B cell (primary cell): ENCODE measurements around the gene CCDC160.

Experiments
- CTCF ChIP-seq: fragments of 200-600 bp; IDR thresholded peaks from one replicate; pipeline ENCODE4 v1.8.0; 2022; ENCODE audit warnings: antibody characterized with exemption, mild to moderate bottlenecking
- EZH2 ChIP-seq: IDR thresholded peaks from 2 replicates; pipeline ENCODE4 v1.6.1; 2012; ENCODE audit warnings: borderline replicate concordance, low read depth, mild to moderate bottlenecking, moderate library complexity, low read length; ENCODE audit not compliant: insufficient read depth, poor library complexity, severe bottlenecking

DNA sequence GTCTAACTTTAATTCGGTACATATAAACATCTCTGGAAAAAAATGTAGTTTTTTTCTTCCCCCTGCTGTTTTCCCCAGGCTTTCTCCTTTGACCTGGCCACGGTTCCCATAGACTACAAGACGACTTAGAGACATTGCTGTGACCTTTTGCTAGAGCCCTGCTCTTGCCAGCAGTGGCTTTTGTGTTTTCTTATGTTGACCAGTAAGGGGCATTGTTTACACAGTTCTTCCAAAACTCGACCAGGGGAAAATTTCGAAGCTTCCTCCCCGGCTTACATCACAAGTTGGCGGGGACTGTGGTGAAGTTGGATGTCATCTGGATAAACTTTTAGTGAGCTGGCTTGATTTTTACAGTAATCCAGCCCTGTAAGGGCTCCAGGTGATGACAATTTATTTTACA lies 9.3 kb downstream of the CCDC160 start:
- no peak for TF ChIP-seq CTCF
- no peak for TF ChIP-seq EZH2
